Neural progenitor cell (in vitro differentiated cells): ENCODE results near the gene SMC5.

Source experiments
- CTCF ChIP-seq: fragments of 200-600 bp; sonication (generic); IDR thresholded peaks from 2 replicates; pipeline ENCODE4 v1.5.1; 2017; ENCODE audit warnings: antibody characterized with exemption, mild to moderate bottlenecking
- EZH2 ChIP-seq: fragments of 200-600 bp; sonication (generic); IDR thresholded peaks from 2 replicates; pipeline ENCODE4 v1.6.1; 2017; ENCODE audit warnings: antibody characterized with exemption, mild to moderate bottlenecking, moderate library complexity
- EZH2phosphoT487 ChIP-seq: fragments of 200-600 bp; sonication (generic); IDR thresholded peaks from 2 replicates; pipeline ENCODE4 v1.6.1; 2017; ENCODE audit warnings: antibody characterized with exemption

- TF ChIP-seq CTCF, result no peak
- TF ChIP-seq EZH2, result no peak
- no peak for TF ChIP-seq EZH2phosphoT487
Measured at GRCh38 chr9:70256123-70256551, 2.6 kb upstream of the SMC5 start.
